ENCODE results near the gene PLCD1. TPM values are rescaled to one million over a fixed set of nuclear protein-coding genes. Genes with fewer than 3 reads are reported as not detected.

PLCD1 gene
- total and polyA plus RNA-seq, 2 of the 8 experiments (the other 6 are each of a cell fraction or from before 2014, with no cell fraction given) = 15.3 to 19.2 TPM

GRCh38 chr3:38040401-38040800, 11.0 kb upstream of the PLCD1 start (continued):
- TF ChIP-seq TAF7 (optimal IDR thresholded peaks at IDR 0.05; ENCODE audit: borderline replicate concordance, low read depth, low read length) = no peak
- TF ChIP-seq EGR1 (IDR thresholded peaks at IDR 0.05; ENCODE audit: borderline replicate concordance, low read depth, low read length) = no peak
- no peak for TF ChIP-seq SP1 (IDR thresholded peaks at IDR 0.05; ENCODE audit: low read depth, low read length)
- no peak for TF ChIP-seq NRF1 (IDR thresholded peaks at IDR 0.05; ENCODE audit: low read depth, low read length)
- no peak for TF ChIP-seq POLR2A (IDR thresholded peaks at IDR 0.05; ENCODE audit: control extremely low read depth in 1 of 2, low read depth in 2 of 2, low read length in 2 of 2)
